HCT116 (cell line): ENCODE data around the gene CTNND2. TPM values are rescaled to one million over a fixed set of nuclear protein-coding genes. Genes with fewer than 3 reads are reported as not detected.

ENCODE experiments used
- ATAC-seq: fragments of 200-7000 bp; cut with Tn5 transposase; 2 replicates; pipeline ENCODE4 v1.9.1; 2020; ENCODE audit warnings: mild to moderate bottlenecking, moderate library complexity
- BruUV-seq: library from RNA; stranded (reverse); fragments of 400-500 nt; replicated peaks from 2 replicates; lab custom pipeline; 2021; lab: Mats Ljungman, UMichigan
- CTCF ChIA-PET: fragments of 300-600 bp; sonication (Branson Sonifier 250); formaldehyde crosslinking; loops from one replicate; lab custom pipeline; 2021; ENCODE audit warnings: antibody characterized with exemption; lab: Charles Lee
- POLR2A ChIA-PET: fragments of 300-600, 350-600 bp; sonication (Branson Sonifier 250); formaldehyde crosslinking; loops from one replicate; lab custom pipeline; 2021; ENCODE audit warnings: antibody characterized with exemption; lab: Charles Lee
- RAD21 ChIA-PET, 2 experiments: fragments of 300-600 bp; sonication (Branson Sonifier 250); formaldehyde crosslinking; loops; one replicate each; lab custom pipeline; 2023; ENCODE audit warnings: low total read pairs in 2 of 2; ENCODE audit not compliant: uncharacterized antibody in 2 of 2, unreplicated experiment in 2 of 2, low non-redundant PET in 1 of 2; lab: Charles Lee
- DNase-seq: peaks from one replicate; pipeline ENCODE4 v3.0.0-alpha.2; 2010; ENCODE audit warnings: low read depth, low spot score
- H2AFZ ChIP-seq: fragments of 200-600 bp; shearing (Covaris generic), sonication (generic); 2 replicates; pipeline ENCODE4 v1.6.1; 2017; ENCODE audit warnings: low read depth, mixed run types, mixed read lengths, antibody characterized with exemption, low read length; ENCODE audit not compliant: poor library complexity, severe bottlenecking
- H3K27ac ChIP-seq: 2 replicates; pipeline ENCODE4 v1.5.1; 2012; ENCODE audit warnings: low read depth, low read length
- H3K27me3 ChIP-seq: fragments of 200-600 bp; sonication (generic); 2 replicates; pipeline ENCODE4 v1.6.1; 2016; ENCODE audit warnings: mixed run types, low read length, mixed read lengths; ENCODE audit not compliant: insufficient read depth
- H3K36me3 ChIP-seq, 2 experiments: fragments of 200-500 bp in 1 of 2; fragments of 200-600 bp in 1 of 2; sonication (Bioruptor generic) in 1 of 2; sonication (generic) in 1 of 2; 2 replicates each; pipeline versions ENCODE4 v1.5.1 to v1.6.1; 2014 to 2016; ENCODE audit warnings: low read length in 2 of 2, inconsistent platforms in 1 of 2, mixed read lengths in 1 of 2, mixed run types in 1 of 2; ENCODE audit not compliant: insufficient read depth in 2 of 2, control insufficient read depth in 1 of 2
- H3K4me1 ChIP-seq, 2 experiments: fragments of 200-600 bp in 1 of 2; sonication (generic) in 1 of 2; 2 replicates each; pipeline versions ENCODE4 v1.5.1 to v1.6.1; 2012 to 2017; ENCODE audit warnings: low read length in 2 of 2, inconsistent platforms in 1 of 2, mild to moderate bottlenecking in 1 of 2, mixed read lengths in 1 of 2, mixed run types in 1 of 2, moderate library complexity in 1 of 2; ENCODE audit not compliant: insufficient read depth in 2 of 2, control insufficient read depth in 1 of 2
- H3K4me2 ChIP-seq: fragments of 200-600 bp; sonication (generic); 2 replicates; pipeline ENCODE4 v1.6.1; 2017; ENCODE audit warnings: mixed run types, low read length, mixed read lengths
- H3K4me3 ChIP-seq, 2 experiments: fragments of 200-600 bp in 1 of 2; sonication (generic) in 1 of 2; replicated peaks in 1 of 2; 2 replicates each; pipeline ENCODE4 v1.5.1; 2011 to 2016; ENCODE audit warnings: low read length in 2 of 2, control low read depth in 1 of 2, low read depth in 1 of 2, mild to moderate bottlenecking in 1 of 2, mixed read lengths in 1 of 2, mixed run types in 1 of 2
- H3K79me2 ChIP-seq: fragments of 200-600 bp; sonication (generic); 2 replicates; pipeline ENCODE4 v1.6.1; 2017; ENCODE audit warnings: mild to moderate bottlenecking, mixed run types, low read length, moderate library complexity, mixed read lengths; ENCODE audit not compliant: insufficient read depth
- H3K9ac ChIP-seq: fragments of 200-600 bp; sonication (generic); 2 replicates; pipeline ENCODE4 v1.6.1; 2016; ENCODE audit warnings: low read length, mixed read lengths
- H3K9me2 ChIP-seq: fragments of 200-600 bp; sonication (generic), shearing (Covaris generic); 2 replicates; pipeline ENCODE4 v1.6.1; 2017; ENCODE audit warnings: mixed run types, mild to moderate bottlenecking, moderate library complexity; ENCODE audit not compliant: insufficient read depth
- H3K9me3 ChIP-seq, 2 experiments: fragments of 200-500 bp in 1 of 2; fragments of 200-600 bp in 1 of 2; sonication (Bioruptor generic) in 1 of 2; sonication (generic) in 1 of 2; 2 replicates each; pipeline ENCODE4 v1.6.1; 2014 to 2017; ENCODE audit warnings: low read length in 2 of 2, mixed read lengths in 2 of 2, inconsistent platforms in 1 of 2, low read depth in 1 of 2, mild to moderate bottlenecking in 1 of 2, mixed run types in 1 of 2, moderate library complexity in 1 of 2; ENCODE audit not compliant: control insufficient read depth in 1 of 2, insufficient read depth in 1 of 2
- H4K20me1 ChIP-seq: fragments of 200-600 bp; sonication (generic), shearing (Covaris generic); 2 replicates; pipeline ENCODE4 v1.6.1; 2017; ENCODE audit warnings: mixed run types, mild to moderate bottlenecking, moderate library complexity; ENCODE audit not compliant: insufficient read depth
- CBX3 ChIP-seq: IDR thresholded peaks from 2 replicates; pipeline ENCODE4 v1.6.1; 2012; ENCODE audit warnings: low read depth
- CEBPB ChIP-seq: IDR thresholded peaks from 2 replicates; pipeline ENCODE4 v1.6.1; 2012; ENCODE audit warnings: low read depth
- ELF1 ChIP-seq: IDR thresholded peaks from 2 replicates; pipeline ENCODE4 v1.6.1; 2012; ENCODE audit warnings: low read depth, borderline replicate concordance
- EZH2 ChIP-seq: fragments of 200-600 bp; sonication (generic); IDR thresholded peaks from 2 replicates; pipeline ENCODE4 v1.6.1; 2017; ENCODE audit warnings: antibody characterized with exemption, mixed run types
- JUND ChIP-seq: IDR thresholded peaks from 2 replicates; pipeline ENCODE4 v1.6.1; 2012
- POLR2AphosphoS5 ChIP-seq: IDR thresholded peaks from 2 replicates; pipeline ENCODE4 v1.6.1; 2011; ENCODE audit warnings: mild to moderate bottlenecking, low read depth, low read length, moderate library complexity
- RAD21 ChIP-seq: IDR thresholded peaks from 2 replicates; pipeline ENCODE4 v1.6.1; 2012; ENCODE audit warnings: low read depth, mild to moderate bottlenecking
- SIN3A ChIP-seq: IDR thresholded peaks from 2 replicates; pipeline ENCODE4 v1.6.1; 2012; ENCODE audit warnings: low read depth
- SP1 ChIP-seq: IDR thresholded peaks from 2 replicates; pipeline ENCODE4 v1.6.1; 2012; ENCODE audit warnings: low read depth
- SRF ChIP-seq: IDR thresholded peaks from 2 replicates; pipeline ENCODE4 v1.6.1; 2012; ENCODE audit warnings: low read depth
- YY1 ChIP-seq: IDR thresholded peaks from 2 replicates; pipeline ENCODE4 v1.6.1; 2011; ENCODE audit warnings: low read length, low read depth, moderate library complexity, mild to moderate bottlenecking; ENCODE audit not compliant: insufficient replicate concordance; ENCODE audit errors: extremely low read depth
- ZNF274 ChIP-seq: fragments of 200-500 bp; sonication (Bioruptor generic); IDR thresholded peaks from 2 replicates; pipeline ENCODE4 v1.6.1; 2014; ENCODE audit warnings: mild to moderate bottlenecking, low read depth, low read length, inconsistent platforms
- intact Hi-C: fragments of 100-400 bp; cut with micrococcal nuclease; formaldehyde crosslinking; loops from 2 replicates; pipeline ENCODE4 v1.10.0; 2022
- total RNA-seq: library from RNA; stranded (reverse); gene quantifications from one replicate; pipeline ENCODE4 v1.2.1, GENCODE V29; 2021; ENCODE audit not compliant: unreplicated experiment
- TF ChIP-seq, protein P1 (sequence below): IDR thresholded peaks from 2 replicates; pipeline ENCODE4 v1.6.1; 2012
- TF ChIP-seq, protein P2 (sequence below): IDR thresholded peaks from 2 replicates; pipeline ENCODE4 v1.6.1; 2012; ENCODE audit warnings: low read depth
- TF ChIP-seq, protein P3 (sequence below), 3 experiments: fragments of 200-600 bp in 1 of 3; sonication (generic) in 1 of 3; IDR thresholded peaks in 2 of 3; conservative IDR thresholded peaks in 1 of 3; 2 replicates each; pipeline ENCODE4 v1.5.1; 2012 to 2017; ENCODE audit warnings: low read depth in 2 of 3, low read length in 2 of 3, antibody characterized with exemption in 1 of 3, borderline replicate concordance in 1 of 3, control low read depth in 1 of 3, mild to moderate bottlenecking in 1 of 3, mixed read lengths in 1 of 3, mixed run types in 1 of 3, moderate library complexity in 1 of 3; ENCODE audit not compliant: insufficient read depth in 1 of 3
- TF ChIP-seq, protein P4 (sequence below): IDR thresholded peaks from 2 replicates; pipeline ENCODE4 v1.6.1; 2012

Gene CTNND2
- total RNA-seq, 1 experiment from 2014 or later, result not detected

DNA sequence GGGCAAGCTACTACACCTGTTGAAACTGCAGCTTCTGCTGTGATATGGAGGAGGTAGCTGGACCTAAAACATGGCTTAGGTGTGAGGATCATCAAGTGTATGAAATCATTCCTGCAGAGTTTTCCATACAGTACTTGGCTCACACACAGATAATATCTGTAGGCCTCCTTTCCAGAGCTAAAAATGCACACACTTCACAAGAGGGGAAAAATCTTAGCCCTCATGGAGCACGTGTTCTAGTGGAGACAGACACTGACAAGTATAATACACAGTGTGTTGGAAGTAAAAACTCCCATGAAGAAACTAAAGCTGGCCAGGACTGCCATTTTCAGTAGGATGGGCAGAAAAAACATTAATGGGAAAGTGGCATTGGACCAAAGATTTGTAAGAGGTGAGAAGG is 216.7 kb downstream of the CTNND2 start:
- Histone ChIP-seq H3K9me3 (peaks cover 11 to 29% of the 10 kb centered on the region in 2 experiments; a peak in 2 of 4 replicates), H3K79me2 (no peaks in the 10 kb centered on the region)
- RAD21 ChIA-PET, result no interaction called here
- TF ChIP-seq SP1 (no peak), ZNF274 (no peak), RAD21 (no peak), YY1 (no peak), CEBPB (no peak), EZH2 (no peak), JUND (no peak), POLR2AphosphoS5 (no peak), SIN3A (no peak)
- TF ChIP-seq, protein P1, sequence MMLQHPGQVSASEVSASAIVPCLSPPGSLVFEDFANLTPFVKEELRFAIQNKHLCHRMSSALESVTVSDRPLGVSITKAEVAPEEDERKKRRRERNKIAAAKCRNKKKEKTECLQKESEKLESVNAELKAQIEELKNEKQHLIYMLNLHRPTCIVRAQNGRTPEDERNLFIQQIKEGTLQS, result no peak
- TF ChIP-seq, all 23 proteins: peak for 0
- Histone ChIP-seq H2AFZ (no peak overlapping the region), H3K9me2 (no peaks in the 10 kb centered on the region), H3K27me3 (no peaks in the 10 kb centered on the region), H3K4me2 (no peak overlapping the region), H3K9ac (no peak overlapping the region), H3K4me1 (no peaks in the 10 kb centered on the region), H3K27ac (no peak overlapping the region), H3K4me3 (no peak overlapping the region), H4K20me1 (no peaks in the 10 kb centered on the region), H3K36me3 (no peaks in the 10 kb centered on the region)
- ATAC-seq, result no peak
- intact Hi-C loops, result no loop called here
- no peak for DNase-seq
- CTCF ChIA-PET, result no interaction called here
- BruUV-seq, result no TSS peak
- POLR2A ChIA-PET, result no interaction called here

DNA sequence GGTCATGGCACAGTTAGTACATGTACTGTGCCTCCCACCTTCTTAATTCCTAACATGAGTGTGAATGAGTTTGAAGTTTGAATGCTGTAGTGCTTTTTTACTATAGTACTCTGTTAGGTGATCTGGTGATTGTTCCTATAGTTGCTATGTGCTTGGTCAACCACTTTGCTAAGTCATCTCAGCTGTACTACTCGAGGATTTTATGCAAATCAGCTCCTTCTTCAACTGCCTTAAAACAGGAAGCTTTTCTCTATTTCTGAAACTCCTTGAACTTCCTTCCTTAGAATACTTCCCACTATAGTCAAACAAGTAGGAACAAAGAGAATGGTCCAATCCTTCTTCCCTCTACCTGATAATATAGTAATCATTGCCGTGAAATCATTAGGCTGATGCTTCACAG is 219.6 kb downstream of the CTNND2 start:
- DNase-seq, result no peak
- Histone ChIP-seq H2AFZ (no peak overlapping the region), H3K4me3 (no peak overlapping the region), H3K9me2 (no peaks in the 10 kb centered on the region), H3K9ac (no peak overlapping the region), H3K79me2 (no peaks in the 10 kb centered on the region), H3K4me1 (no peaks in the 10 kb centered on the region), H3K36me3 (no peaks in the 10 kb centered on the region), H3K27me3 (no peaks in the 10 kb centered on the region), H4K20me1 (no peaks in the 10 kb centered on the region), H3K27ac (no peak overlapping the region), H3K4me2 (no peak overlapping the region), H3K9me3 (peaks cover 11 to 41% of the 10 kb centered on the region in 2 experiments; a peak in 2 of 4 replicates)
- intact Hi-C loops, result no loop called here
- RAD21 ChIA-PET, result no interaction called here
- POLR2A ChIA-PET, result no interaction called here
- CTCF ChIA-PET, result no interaction called here
- no peak for ATAC-seq
- no TSS peak for BruUV-seq
- no peak for TF ChIP-seq RAD21
- TF ChIP-seq EZH2, result no peak
- TF ChIP-seq, protein P2, sequence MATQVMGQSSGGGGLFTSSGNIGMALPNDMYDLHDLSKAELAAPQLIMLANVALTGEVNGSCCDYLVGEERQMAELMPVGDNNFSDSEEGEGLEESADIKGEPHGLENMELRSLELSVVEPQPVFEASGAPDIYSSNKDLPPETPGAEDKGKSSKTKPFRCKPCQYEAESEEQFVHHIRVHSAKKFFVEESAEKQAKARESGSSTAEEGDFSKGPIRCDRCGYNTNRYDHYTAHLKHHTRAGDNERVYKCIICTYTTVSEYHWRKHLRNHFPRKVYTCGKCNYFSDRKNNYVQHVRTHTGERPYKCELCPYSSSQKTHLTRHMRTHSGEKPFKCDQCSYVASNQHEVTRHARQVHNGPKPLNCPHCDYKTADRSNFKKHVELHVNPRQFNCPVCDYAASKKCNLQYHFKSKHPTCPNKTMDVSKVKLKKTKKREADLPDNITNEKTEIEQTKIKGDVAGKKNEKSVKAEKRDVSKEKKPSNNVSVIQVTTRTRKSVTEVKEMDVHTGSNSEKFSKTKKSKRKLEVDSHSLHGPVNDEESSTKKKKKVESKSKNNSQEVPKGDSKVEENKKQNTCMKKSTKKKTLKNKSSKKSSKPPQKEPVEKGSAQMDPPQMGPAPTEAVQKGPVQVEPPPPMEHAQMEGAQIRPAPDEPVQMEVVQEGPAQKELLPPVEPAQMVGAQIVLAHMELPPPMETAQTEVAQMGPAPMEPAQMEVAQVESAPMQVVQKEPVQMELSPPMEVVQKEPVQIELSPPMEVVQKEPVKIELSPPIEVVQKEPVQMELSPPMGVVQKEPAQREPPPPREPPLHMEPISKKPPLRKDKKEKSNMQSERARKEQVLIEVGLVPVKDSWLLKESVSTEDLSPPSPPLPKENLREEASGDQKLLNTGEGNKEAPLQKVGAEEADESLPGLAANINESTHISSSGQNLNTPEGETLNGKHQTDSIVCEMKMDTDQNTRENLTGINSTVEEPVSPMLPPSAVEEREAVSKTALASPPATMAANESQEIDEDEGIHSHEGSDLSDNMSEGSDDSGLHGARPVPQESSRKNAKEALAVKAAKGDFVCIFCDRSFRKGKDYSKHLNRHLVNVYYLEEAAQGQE, result no peak
- no peak for TF ChIP-seq ELF1
- TF ChIP-seq YY1, result no peak
- TF ChIP-seq, protein P3, sequence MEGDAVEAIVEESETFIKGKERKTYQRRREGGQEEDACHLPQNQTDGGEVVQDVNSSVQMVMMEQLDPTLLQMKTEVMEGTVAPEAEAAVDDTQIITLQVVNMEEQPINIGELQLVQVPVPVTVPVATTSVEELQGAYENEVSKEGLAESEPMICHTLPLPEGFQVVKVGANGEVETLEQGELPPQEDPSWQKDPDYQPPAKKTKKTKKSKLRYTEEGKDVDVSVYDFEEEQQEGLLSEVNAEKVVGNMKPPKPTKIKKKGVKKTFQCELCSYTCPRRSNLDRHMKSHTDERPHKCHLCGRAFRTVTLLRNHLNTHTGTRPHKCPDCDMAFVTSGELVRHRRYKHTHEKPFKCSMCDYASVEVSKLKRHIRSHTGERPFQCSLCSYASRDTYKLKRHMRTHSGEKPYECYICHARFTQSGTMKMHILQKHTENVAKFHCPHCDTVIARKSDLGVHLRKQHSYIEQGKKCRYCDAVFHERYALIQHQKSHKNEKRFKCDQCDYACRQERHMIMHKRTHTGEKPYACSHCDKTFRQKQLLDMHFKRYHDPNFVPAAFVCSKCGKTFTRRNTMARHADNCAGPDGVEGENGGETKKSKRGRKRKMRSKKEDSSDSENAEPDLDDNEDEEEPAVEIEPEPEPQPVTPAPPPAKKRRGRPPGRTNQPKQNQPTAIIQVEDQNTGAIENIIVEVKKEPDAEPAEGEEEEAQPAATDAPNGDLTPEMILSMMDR (IDR thresholded peaks at IDR 0.05 in 2 of 3, conservative IDR thresholded peaks at IDR 0.05 in 1 of 3; ENCODE audit: borderline replicate concordance in 1 of 3, insufficient read depth in 1 of 3, low read depth in 2 of 3, low read length in 2 of 3), result no peak
- no peak for TF ChIP-seq CBX3
- TF ChIP-seq SIN3A, result no peak
- TF ChIP-seq SRF, result no peak
- TF ChIP-seq, protein P4, sequence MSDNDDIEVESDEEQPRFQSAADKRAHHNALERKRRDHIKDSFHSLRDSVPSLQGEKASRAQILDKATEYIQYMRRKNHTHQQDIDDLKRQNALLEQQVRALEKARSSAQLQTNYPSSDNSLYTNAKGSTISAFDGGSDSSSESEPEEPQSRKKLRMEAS, result no peak
- no peak for TF ChIP-seq SP1
